NB4 (cell line): ENCODE data around the gene PRSS21.

Experiments
- MYC ChIP-seq: IDR thresholded peaks from 2 replicates; pipeline ENCODE4 v1.6.1; 2011; ENCODE audit warnings: low read depth, low read length
- TF ChIP-seq, protein P1 (sequence below): IDR thresholded peaks from one replicate; pipeline ENCODE4 v1.5.1; 2012; ENCODE audit warnings: low read depth, low read length

GRCh38 chr16:2827374-2827791 lies 10.3 kb downstream of the PRSS21 start:
- TF ChIP-seq, protein P1, sequence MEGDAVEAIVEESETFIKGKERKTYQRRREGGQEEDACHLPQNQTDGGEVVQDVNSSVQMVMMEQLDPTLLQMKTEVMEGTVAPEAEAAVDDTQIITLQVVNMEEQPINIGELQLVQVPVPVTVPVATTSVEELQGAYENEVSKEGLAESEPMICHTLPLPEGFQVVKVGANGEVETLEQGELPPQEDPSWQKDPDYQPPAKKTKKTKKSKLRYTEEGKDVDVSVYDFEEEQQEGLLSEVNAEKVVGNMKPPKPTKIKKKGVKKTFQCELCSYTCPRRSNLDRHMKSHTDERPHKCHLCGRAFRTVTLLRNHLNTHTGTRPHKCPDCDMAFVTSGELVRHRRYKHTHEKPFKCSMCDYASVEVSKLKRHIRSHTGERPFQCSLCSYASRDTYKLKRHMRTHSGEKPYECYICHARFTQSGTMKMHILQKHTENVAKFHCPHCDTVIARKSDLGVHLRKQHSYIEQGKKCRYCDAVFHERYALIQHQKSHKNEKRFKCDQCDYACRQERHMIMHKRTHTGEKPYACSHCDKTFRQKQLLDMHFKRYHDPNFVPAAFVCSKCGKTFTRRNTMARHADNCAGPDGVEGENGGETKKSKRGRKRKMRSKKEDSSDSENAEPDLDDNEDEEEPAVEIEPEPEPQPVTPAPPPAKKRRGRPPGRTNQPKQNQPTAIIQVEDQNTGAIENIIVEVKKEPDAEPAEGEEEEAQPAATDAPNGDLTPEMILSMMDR: no peak
- TF ChIP-seq MYC: no peak
